Measurements from ENCODE around the gene EPB41L2.

- TF ChIP-seq, protein P1, sequence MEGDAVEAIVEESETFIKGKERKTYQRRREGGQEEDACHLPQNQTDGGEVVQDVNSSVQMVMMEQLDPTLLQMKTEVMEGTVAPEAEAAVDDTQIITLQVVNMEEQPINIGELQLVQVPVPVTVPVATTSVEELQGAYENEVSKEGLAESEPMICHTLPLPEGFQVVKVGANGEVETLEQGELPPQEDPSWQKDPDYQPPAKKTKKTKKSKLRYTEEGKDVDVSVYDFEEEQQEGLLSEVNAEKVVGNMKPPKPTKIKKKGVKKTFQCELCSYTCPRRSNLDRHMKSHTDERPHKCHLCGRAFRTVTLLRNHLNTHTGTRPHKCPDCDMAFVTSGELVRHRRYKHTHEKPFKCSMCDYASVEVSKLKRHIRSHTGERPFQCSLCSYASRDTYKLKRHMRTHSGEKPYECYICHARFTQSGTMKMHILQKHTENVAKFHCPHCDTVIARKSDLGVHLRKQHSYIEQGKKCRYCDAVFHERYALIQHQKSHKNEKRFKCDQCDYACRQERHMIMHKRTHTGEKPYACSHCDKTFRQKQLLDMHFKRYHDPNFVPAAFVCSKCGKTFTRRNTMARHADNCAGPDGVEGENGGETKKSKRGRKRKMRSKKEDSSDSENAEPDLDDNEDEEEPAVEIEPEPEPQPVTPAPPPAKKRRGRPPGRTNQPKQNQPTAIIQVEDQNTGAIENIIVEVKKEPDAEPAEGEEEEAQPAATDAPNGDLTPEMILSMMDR (IDR thresholded peaks at IDR 0.05) = no peak
- TF ChIP-seq EP300 (IDR thresholded peaks at IDR 0.05) (no peak), POLR2A (IDR thresholded peaks at IDR 0.05) (no peak), POLR2AphosphoS5 (IDR thresholded peaks at IDR 0.05) (no peak)
Measured at GRCh38 chr6:130918171-130918570, 144.9 kb downstream of the EPB41L2 start.
